Chondrocyte (in vitro differentiated cells): ENCODE results near the gene RNF144A. TPM values are rescaled to one million over a fixed set of nuclear protein-coding genes. Genes with fewer than 3 reads are reported as not detected.

Source experiments
- DNase-seq: peaks from one replicate; pipeline ENCODE4 v3.0.0; 2021; ENCODE audit warnings: mixed read lengths, low spot score
- H3K27ac Mint-ChIP-seq: one replicate; pipeline ENCODE4 v1.8.0; 2021; ENCODE audit warnings: mild to moderate bottlenecking, moderate library complexity, mixed read lengths; ENCODE audit not compliant: unreplicated experiment
- H3K27me3 Mint-ChIP-seq: 2 replicates; pipeline ENCODE4 v1.8.0; 2021; ENCODE audit warnings: low read depth, mixed read lengths
- H3K36me3 Mint-ChIP-seq: 2 replicates; pipeline ENCODE4 v1.8.0; 2021; ENCODE audit warnings: low read depth, mixed read lengths
- H3K4me1 Mint-ChIP-seq: 2 replicates; pipeline ENCODE4 v1.8.0; 2021; ENCODE audit warnings: low read depth, mild to moderate bottlenecking, mixed read lengths
- H3K4me3 Mint-ChIP-seq: one replicate; pipeline ENCODE4 v1.8.0; 2021; ENCODE audit warnings: mild to moderate bottlenecking, moderate library complexity, mixed read lengths; ENCODE audit not compliant: unreplicated experiment
- H3K9me3 Mint-ChIP-seq: 2 replicates; pipeline ENCODE4 v1.8.0; 2021; ENCODE audit warnings: low read depth, mixed read lengths
- total RNA-seq: library from RNA; stranded (reverse); gene quantifications from 3 replicates; pipeline ENCODE4 v1.2.1, GENCODE V29; 2021
- TF ChIP-seq, protein P1 (sequence below): fragments of 200-600 bp; sonication (generic); IDR thresholded peaks from 2 replicates; pipeline ENCODE4 v1.5.0; 2021; ENCODE audit warnings: antibody characterized with exemption, mild to moderate bottlenecking, moderate library complexity

Gene RNF144A
- total RNA-seq, 1 donor from 2014 or later, result 10.9 TPM

DNA sequence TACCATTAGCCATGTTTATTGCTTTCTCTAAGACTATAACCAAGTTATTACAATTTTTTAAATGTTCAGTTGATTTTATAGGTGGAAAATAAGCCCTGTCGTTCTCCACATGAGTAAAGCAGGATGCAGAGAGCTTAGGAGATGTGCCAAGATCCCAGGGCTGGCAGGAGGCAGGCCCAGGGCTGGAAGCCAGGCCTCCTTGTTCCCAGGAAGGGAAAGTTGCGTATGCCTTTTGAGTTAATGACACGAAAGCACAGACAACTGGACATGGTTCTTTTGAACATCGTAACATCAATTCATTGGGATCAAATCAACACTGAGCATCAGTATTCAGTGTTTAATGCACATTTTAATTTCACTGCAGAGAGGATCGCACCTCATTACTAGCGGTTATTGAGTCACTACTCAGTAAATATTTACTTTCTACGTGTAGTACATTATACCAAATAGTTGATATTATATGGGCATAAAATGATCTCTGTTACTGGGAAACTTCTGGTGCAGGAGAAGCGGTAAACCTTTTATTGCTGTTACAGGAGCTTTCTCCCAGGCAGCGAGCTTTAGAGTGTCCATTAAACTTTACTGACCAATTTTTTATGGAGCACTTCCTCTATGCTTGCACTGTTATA lies 60.0 kb downstream of the RNF144A start:
- Mint-ChIP-seq H3K36me3 (peaks cover 2% of the 10 kb centered on the region), H3K27ac (no peak overlapping the region), H3K4me1 (peaks cover 4% of the 10 kb centered on the region), H3K27me3 (no peaks in the 10 kb centered on the region), H3K9me3 (no peaks in the 10 kb centered on the region), H3K4me3 (no peak overlapping the region)
- no peak for DNase-seq
- TF ChIP-seq, protein P1, sequence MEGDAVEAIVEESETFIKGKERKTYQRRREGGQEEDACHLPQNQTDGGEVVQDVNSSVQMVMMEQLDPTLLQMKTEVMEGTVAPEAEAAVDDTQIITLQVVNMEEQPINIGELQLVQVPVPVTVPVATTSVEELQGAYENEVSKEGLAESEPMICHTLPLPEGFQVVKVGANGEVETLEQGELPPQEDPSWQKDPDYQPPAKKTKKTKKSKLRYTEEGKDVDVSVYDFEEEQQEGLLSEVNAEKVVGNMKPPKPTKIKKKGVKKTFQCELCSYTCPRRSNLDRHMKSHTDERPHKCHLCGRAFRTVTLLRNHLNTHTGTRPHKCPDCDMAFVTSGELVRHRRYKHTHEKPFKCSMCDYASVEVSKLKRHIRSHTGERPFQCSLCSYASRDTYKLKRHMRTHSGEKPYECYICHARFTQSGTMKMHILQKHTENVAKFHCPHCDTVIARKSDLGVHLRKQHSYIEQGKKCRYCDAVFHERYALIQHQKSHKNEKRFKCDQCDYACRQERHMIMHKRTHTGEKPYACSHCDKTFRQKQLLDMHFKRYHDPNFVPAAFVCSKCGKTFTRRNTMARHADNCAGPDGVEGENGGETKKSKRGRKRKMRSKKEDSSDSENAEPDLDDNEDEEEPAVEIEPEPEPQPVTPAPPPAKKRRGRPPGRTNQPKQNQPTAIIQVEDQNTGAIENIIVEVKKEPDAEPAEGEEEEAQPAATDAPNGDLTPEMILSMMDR, result no peak

DNA sequence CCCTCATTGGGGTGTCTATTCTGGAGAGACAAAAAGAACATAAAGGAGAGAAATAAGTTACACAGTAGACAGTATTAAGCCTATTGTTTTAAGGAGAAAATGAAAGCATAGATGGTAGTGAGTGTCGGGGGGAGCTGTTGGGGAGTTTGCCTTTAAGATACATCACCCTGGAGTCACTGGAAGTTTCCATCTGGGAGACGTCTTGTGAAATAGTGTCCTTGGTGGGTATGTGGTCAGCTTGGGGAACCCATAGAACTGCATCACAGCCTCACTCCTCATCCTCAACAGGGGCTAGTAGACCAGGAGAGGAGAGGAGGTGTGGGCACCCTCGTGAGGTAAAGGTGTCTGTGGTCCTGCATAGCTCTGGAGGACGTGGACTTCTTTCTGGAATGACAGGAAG lies 60.6 kb downstream of the RNF144A start:
- no peak overlapping the region for H3K4me3 Mint-ChIP-seq
- peaks cover 4% of the 10 kb centered on the region for H3K4me1 Mint-ChIP-seq
- TF ChIP-seq, protein P1, result no peak
- H3K27me3 Mint-ChIP-seq, result no peaks in the 10 kb centered on the region
- no peaks in the 10 kb centered on the region for H3K36me3 Mint-ChIP-seq
- no peak for DNase-seq
- no peak overlapping the region for H3K27ac Mint-ChIP-seq
- no peaks in the 10 kb centered on the region for H3K9me3 Mint-ChIP-seq

DNA sequence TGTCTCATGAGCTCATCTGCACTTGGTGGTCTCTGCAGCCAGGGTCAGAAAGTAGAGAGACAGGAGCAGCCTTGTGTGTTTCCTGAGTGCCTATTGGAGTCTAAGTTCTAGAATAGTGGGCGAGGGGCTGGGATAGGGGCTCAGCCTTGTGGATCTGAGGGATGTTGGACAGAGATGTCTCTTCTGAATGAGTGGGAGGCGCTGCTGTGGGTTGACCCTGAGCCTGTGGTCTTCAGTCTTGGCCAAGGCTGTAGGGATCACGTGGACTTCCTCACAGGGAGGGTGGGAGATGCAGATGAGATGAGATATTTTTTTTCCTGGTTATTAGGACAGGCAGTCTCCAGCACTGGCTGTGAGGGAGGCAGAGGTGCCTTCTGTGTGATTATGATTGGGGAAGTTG lies 61.8 kb downstream of the RNF144A start:
- Mint-ChIP-seq H3K27ac (no peak overlapping the region), H3K9me3 (no peaks in the 10 kb centered on the region), H3K4me1 (peaks cover 12% of the 10 kb centered on the region), H3K36me3 (no peaks in the 10 kb centered on the region), H3K27me3 (no peaks in the 10 kb centered on the region), H3K4me3 (no peak overlapping the region)
- DNase-seq, result no peak
- TF ChIP-seq, protein P1, result no peak

DNA sequence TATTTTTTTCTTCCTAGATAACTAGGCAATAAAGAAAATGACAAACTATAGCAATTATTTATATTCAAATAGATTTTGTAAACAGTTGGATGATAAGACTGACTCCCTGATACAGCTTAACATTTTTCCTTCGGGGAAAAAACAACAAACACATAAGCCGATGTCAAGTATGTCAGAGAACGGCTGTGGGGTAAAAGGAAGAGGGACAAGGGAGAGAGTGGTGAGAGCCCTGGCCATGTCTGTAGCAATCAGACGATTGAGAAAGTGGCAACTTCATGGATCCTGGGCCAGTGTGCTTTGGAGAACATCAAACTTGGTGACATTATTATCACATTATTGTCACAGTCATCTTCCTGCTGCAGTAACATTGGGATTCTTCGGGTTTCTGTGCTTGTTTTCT lies 65.2 kb downstream of the RNF144A start:
- peaks cover 19% of the 10 kb centered on the region for H3K4me1 Mint-ChIP-seq

DNA sequence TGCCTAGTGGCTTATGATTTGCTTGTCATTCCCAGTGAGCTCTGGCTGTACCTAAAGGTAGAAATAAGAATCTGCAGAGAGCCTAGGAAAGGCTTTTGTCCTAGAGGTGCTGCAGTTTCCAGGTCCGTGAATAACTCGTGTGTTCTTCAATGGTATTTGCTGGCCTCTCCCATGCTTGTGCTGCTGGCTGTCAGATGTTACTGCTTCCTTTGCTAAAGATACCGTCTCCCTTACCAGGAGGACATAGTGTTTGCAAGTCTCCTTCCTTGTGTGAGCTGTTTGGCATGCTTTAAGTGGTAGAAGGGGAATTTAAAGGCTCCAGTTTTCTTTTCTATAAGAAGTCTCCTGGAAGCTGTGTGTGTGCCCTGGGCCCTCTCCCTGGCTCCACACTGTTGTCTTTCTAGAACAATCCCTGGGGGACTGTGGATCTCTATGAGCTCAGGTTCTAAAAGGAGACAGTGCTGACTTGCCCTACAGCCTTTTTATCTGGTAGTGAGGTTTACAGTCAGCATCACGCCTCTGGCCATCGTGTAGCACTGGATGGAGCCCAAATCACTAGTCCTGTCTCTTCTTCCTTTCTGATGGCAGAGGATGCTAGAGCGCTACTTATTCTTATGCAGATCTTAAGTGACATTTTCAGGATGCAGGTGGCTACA lies 65.8 kb downstream of the RNF144A start:
- Mint-ChIP-seq H3K27ac (no peak overlapping the region), H3K9me3 (no peaks in the 10 kb centered on the region), H3K4me1 (peaks cover 19% of the 10 kb centered on the region), H3K27me3 (no peaks in the 10 kb centered on the region), H3K36me3 (no peaks in the 10 kb centered on the region), H3K4me3 (no peak overlapping the region)
- TF ChIP-seq, protein P1, result no peak
- no peak for DNase-seq

More for the DNA sequence above, 65.2 kb downstream of the RNF144A start:
- H3K9me3 Mint-ChIP-seq, result no peaks in the 10 kb centered on the region
- H3K27me3 Mint-ChIP-seq, result no peaks in the 10 kb centered on the region
- TF ChIP-seq, protein P1, result no peak
- no peak for DNase-seq
- H3K36me3 Mint-ChIP-seq, result no peaks in the 10 kb centered on the region
- H3K27ac Mint-ChIP-seq, result no peak overlapping the region
- H3K4me3 Mint-ChIP-seq, result no peak overlapping the region
